ENCODE results near the gene BRD9. TPM values are rescaled to one million over a fixed set of nuclear protein-coding genes. Genes with fewer than 3 reads are reported as not detected.
"Not testable (repeated sequence)": the region's sequence is repeated elsewhere in the genome, so short reads cannot be mapped to it uniquely, and the experiment has no call there.

Gene BRD9
- total RNA-seq, 2 donors from 2014 or later = 17.9 to 46.2 TPM

- Histone ChIP-seq H3K27ac (no peak overlapping the region), H3K9me3 (no peaks in the 10 kb centered on the region), H3K4me1 (replicated peaks) (no peaks in the 10 kb centered on the region), H3K4me3 (no peak overlapping the region), H3K36me3 (no peaks in the 10 kb centered on the region), H3K27me3 (replicated peaks; ENCODE audit: insufficient read depth) (no peaks in the 10 kb centered on the region)
- intact Hi-C loops (cut with DNase I) = no loop called here
- 92% methylated on average over 14 of the region's 14 CpGs for WGBS
- no peak for DNase-seq (ENCODE audit: low spot score)
- TF ChIP-seq POLR2AphosphoS5 (IDR thresholded peaks at IDR 0.05) = no peak
- no peak for TF ChIP-seq CTCF (IDR thresholded peaks at IDR 0.05)
- TF ChIP-seq POLR2A (IDR thresholded peaks at IDR 0.05) = no peak
Observed at GRCh38 chr5:916441-917293, 24.1 kb upstream of the BRD9 start.

GRCh38 chr5:915946-916345 is 23.3 kb upstream of the BRD9 start:
- Histone ChIP-seq H3K36me3 (no peaks in the 10 kb centered on the region), H3K9me3 (no peaks in the 10 kb centered on the region), H3K27ac (no peak overlapping the region), H3K4me1 (replicated peaks) (no peaks in the 10 kb centered on the region), H3K27me3 (replicated peaks; ENCODE audit: insufficient read depth) (no peaks in the 10 kb centered on the region), H3K4me3 (no peak overlapping the region)
- no peak for DNase-seq (ENCODE audit: low spot score)
- TF ChIP-seq POLR2AphosphoS5 (IDR thresholded peaks at IDR 0.05) (no peak), POLR2A (IDR thresholded peaks at IDR 0.05) (no peak), CTCF (IDR thresholded peaks at IDR 0.05) (no peak)
- intact Hi-C loops (cut with DNase I) = no loop called here
- WGBS = 94% methylated on average over 12 of the region's 12 CpGs

GRCh38 chr5:915346-915745 is 22.7 kb upstream of the BRD9 start:
- intact Hi-C loops (cut with DNase I) = not testable (repeated sequence)

GRCh38 chr5:914612-915011 is 22.0 kb upstream of the BRD9 start:
- Histone ChIP-seq H3K36me3 (no peaks in the 10 kb centered on the region), H3K27me3 (replicated peaks; ENCODE audit: insufficient read depth) (no peaks in the 10 kb centered on the region), H3K27ac (no peak overlapping the region), H3K9me3 (no peaks in the 10 kb centered on the region), H3K4me3 (no peak overlapping the region), H3K4me1 (replicated peaks) (no peaks in the 10 kb centered on the region)
- TF ChIP-seq POLR2AphosphoS5 (IDR thresholded peaks at IDR 0.05) (no peak), POLR2A (IDR thresholded peaks at IDR 0.05) (no peak), CTCF (IDR thresholded peaks at IDR 0.05) (no peak)
- no peak for DNase-seq (ENCODE audit: low spot score)
- intact Hi-C loops (cut with DNase I) = no loop called here
- WGBS = 89% methylated on average over 7 of the region's 7 CpGs

More at GRCh38 chr5:915346-915745, 22.7 kb upstream of the BRD9 start:
- not testable (repeated sequence) for H3K9me3 ChIP-seq; H3K4me1 ChIP-seq (replicated peaks); H3K27ac ChIP-seq; H3K4me3 ChIP-seq; H3K27me3 ChIP-seq (replicated peaks; ENCODE audit: insufficient read depth); DNase-seq (ENCODE audit: low spot score); H3K36me3 ChIP-seq
- 96% methylated on average over 12 of the region's 12 CpGs for WGBS

- no peak for TF ChIP-seq CTCF (IDR thresholded peaks at IDR 0.05)
- TF ChIP-seq POLR2A (IDR thresholded peaks at IDR 0.05) = no peak
- TF ChIP-seq POLR2AphosphoS5 (IDR thresholded peaks at IDR 0.05) = no peak
- H3K27me3 ChIP-seq (replicated peaks; ENCODE audit: insufficient read depth) = no peaks in the 10 kb centered on the region
- H3K4me1 ChIP-seq (replicated peaks) = no peaks in the 10 kb centered on the region
- no peak for DNase-seq (ENCODE audit: low spot score)
- no peak overlapping the region for H3K27ac ChIP-seq
- intact Hi-C loops (cut with DNase I) = no loop called here
- WGBS = 94% methylated on average over 14 of the region's 14 CpGs
- no peaks in the 10 kb centered on the region for H3K36me3 ChIP-seq
- no peak overlapping the region for H3K4me3 ChIP-seq
- no peaks in the 10 kb centered on the region for H3K9me3 ChIP-seq
Observed at GRCh38 chr5:914174-914573, 21.6 kb upstream of the BRD9 start.

Data from prostate gland (tissue), 2 donors.